ENCODE results near the gene TACR1.

Gene TACR1

GRCh38 chr2:75202359-75202758, 3.0 kb upstream of the TACR1 start:
- no peak overlapping the region for H3K27ac Mint-ChIP-seq
- no peak for TF ChIP-seq CTCF (IDR thresholded peaks at IDR 0.05)
- no peak for DNase-seq
- H3K36me3 Mint-ChIP-seq (ENCODE audit: low read depth): no peaks in the 10 kb centered on the region
- no peak overlapping the region for H3K4me3 Mint-ChIP-seq
- peaks cover 16% of the 10 kb centered on the region for H3K4me1 Mint-ChIP-seq
- H3K9me3 Mint-ChIP-seq: no peaks in the 10 kb centered on the region
- peaks cover 87% of the 10 kb centered on the region for H3K27me3 Mint-ChIP-seq (ENCODE audit: low read depth, poor library complexity)

DNA sequence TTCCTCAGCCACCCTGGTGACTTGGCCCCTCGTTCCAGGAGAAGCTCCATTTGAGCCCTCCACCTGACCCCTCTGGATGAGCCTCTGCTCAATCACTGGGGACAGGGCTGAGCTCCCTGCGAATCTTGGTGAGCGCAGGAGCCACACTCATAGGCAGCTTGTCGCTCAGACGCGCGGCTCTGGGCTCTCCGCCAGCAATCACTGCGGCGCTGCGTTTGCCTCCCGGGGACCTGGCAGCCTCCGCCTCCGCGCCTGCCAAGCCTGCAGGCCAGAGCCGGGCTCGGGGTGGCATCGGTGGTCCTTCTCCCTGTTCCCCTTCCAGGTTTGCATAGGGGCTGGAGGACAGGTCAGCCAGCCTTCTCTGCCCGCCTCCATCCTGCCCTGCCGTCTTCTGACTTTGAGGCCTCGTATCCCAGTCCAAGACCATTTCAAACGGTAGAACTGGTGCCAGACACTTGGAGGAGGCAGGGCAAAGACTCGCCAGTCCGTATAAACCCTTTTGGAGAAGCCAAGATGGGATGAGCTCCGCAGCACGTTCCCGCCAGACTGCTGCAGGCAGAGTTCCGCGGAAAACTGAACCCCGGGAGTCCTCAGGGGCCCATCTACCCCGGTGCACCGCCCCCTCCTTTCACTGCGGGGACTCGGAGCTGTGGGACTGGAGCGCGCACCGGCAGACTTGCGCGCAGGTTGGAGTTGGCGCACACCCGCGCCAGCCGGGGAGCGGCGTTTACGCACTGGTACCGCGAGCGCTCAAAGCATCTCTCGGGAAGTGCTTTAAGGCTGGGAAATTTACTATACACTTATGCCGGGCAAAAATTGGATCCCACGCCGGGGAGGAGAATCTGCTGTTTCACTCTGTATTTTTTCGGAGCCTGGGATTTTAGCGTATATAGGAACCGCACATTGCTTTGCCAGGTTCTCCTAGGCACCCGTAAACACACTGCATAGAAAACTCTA, 1.1 kb upstream of the TACR1 start:
- peak; percentile 52 for DNase-seq
- Mint-ChIP-seq H3K4me3 (peak overlapping the region; percentile 86), H3K9me3 (no peaks in the 10 kb centered on the region), H3K36me3 (ENCODE audit: low read depth) (no peaks in the 10 kb centered on the region), H3K27ac (no peak overlapping the region), H3K27me3 (ENCODE audit: low read depth, poor library complexity) (peaks cover 95% of the 10 kb centered on the region), H3K4me1 (peaks cover 16% of the 10 kb centered on the region)
- no peak for TF ChIP-seq CTCF (IDR thresholded peaks at IDR 0.05)

DNA sequence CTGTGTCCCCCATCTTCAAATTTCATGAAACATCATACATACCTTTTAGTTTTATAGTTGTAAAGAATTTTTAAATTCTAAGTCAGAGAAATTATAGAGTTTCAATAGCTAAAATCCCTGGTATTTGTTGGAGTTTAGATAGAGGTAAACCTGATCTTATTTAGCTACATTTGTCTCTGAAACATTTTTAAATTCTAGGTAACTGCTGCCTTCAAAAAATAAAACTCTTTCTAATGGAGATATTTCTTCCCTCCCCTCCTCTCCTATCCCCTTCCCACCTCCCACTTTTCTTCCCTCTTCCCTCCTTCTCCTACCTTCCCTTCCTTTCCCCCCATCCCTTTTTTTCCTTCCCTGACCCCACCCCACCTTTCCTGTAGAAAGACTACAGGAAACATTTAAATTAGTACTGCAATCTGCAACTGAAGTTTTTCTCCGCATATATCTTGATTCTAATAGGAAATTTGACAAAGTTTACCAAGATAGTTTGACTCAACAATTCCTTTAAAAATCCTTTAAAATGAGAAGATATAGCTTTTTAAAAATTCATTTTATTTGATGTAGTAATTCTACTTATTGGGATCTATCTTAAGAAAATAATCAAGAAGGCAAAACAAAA, 4.1 kb downstream of the TACR1 start:
- Mint-ChIP-seq H3K4me3 (no peak overlapping the region), H3K9me3 (no peaks in the 10 kb centered on the region), H3K27ac (no peak overlapping the region), H3K4me1 (peaks cover 6% of the 10 kb centered on the region), H3K36me3 (ENCODE audit: low read depth) (no peaks in the 10 kb centered on the region), H3K27me3 (ENCODE audit: low read depth, poor library complexity) (peaks cover 77% of the 10 kb centered on the region)
- no peak for TF ChIP-seq CTCF (IDR thresholded peaks at IDR 0.05)
- DNase-seq: no peak

GRCh38 chr2:75194184-75194868, 5.0 kb downstream of the TACR1 start:
- H3K4me1 Mint-ChIP-seq: peaks cover under 1% of the 10 kb centered on the region
- no peak overlapping the region for H3K4me3 Mint-ChIP-seq
- peaks cover 71% of the 10 kb centered on the region for H3K27me3 Mint-ChIP-seq (ENCODE audit: low read depth, poor library complexity)
- no peaks in the 10 kb centered on the region for H3K9me3 Mint-ChIP-seq
- TF ChIP-seq CTCF (IDR thresholded peaks at IDR 0.05): no peak
- H3K27ac Mint-ChIP-seq: no peak overlapping the region
- DNase-seq: no peak
- H3K36me3 Mint-ChIP-seq (ENCODE audit: low read depth): no peaks in the 10 kb centered on the region

GRCh38 chr2:75192496-75192895, 6.8 kb downstream of the TACR1 start:
- Mint-ChIP-seq H3K27me3 (ENCODE audit: low read depth, poor library complexity) (peaks cover 59% of the 10 kb centered on the region), H3K36me3 (ENCODE audit: low read depth) (no peaks in the 10 kb centered on the region), H3K4me1 (no peaks in the 10 kb centered on the region), H3K9me3 (no peaks in the 10 kb centered on the region), H3K27ac (no peak overlapping the region), H3K4me3 (no peak overlapping the region)
- no peak for TF ChIP-seq CTCF (IDR thresholded peaks at IDR 0.05)
- no peak for DNase-seq
